B cell (primary cell): ENCODE results near the gene NMNAT2. TPM values are rescaled to one million over a fixed set of nuclear protein-coding genes. Genes with fewer than 3 reads are reported as not detected.

Source experiments
- ATAC-seq: fragments of 200-7000 bp; cut with Tn5 transposase; one replicate; pipeline ENCODE4 v1.10.0; 2021; ENCODE audit warnings: low read depth, mild to moderate bottlenecking, moderate number of reproducible peaks, moderate library complexity
- CTCF ChIA-PET: fragments of 350-600 bp; sonication (Branson Sonifier 250); formaldehyde crosslinking; loops from one replicate; lab custom pipeline; 2021; ENCODE audit warnings: antibody characterized with exemption, inconsistent platforms; lab: Charles Lee
- POLR2A ChIA-PET: fragments of 350-600 bp; sonication (Branson Sonifier 250); formaldehyde crosslinking; loops from one replicate; lab custom pipeline; 2021; ENCODE audit warnings: antibody characterized with exemption; lab: Charles Lee
- DNase-seq: peaks from one replicate; pipeline ENCODE4 v3.0.0; 2013
- H2AFZ ChIP-seq: 2 replicates; pipeline ENCODE4 v1.6.1; 2012; ENCODE audit warnings: mild to moderate bottlenecking, low read depth, low read length; ENCODE audit not compliant: insufficient read depth, poor library complexity, severe bottlenecking
- H3K27ac ChIP-seq, 2 donors: 1 replicate in 1 of 2; 2 replicates in 1 of 2; pipeline ENCODE4 v1.5.1; 2012 to 2013; ENCODE audit warnings: low read length in 2 of 2, mild to moderate bottlenecking in 2 of 2, moderate library complexity in 1 of 2
- H3K27me3 ChIP-seq, 4 experiments: fragments of 200-600 bp in 1 of 4; sonication (generic) in 1 of 4; replicated peaks in 1 of 4; 1 replicate in 2 of 4; 2 replicates in 2 of 4; pipeline versions ENCODE4 v1.6.1 to v1.7.0; 2013 to 2016; ENCODE audit warnings: low read length in 3 of 4, mild to moderate bottlenecking in 2 of 4, mixed read lengths in 1 of 4, moderate library complexity in 1 of 4; ENCODE audit not compliant: insufficient read depth in 4 of 4, control insufficient read depth in 3 of 4; ENCODE audit errors: control extremely low read depth in 1 of 4
- H3K36me3 ChIP-seq, 2 experiments: replicated peaks in 1 of 2; 1 replicate in 1 of 2; 2 replicates in 1 of 2; pipeline versions ENCODE4 v1.6.1 to v1.7.1; 2013; ENCODE audit warnings: low read length in 1 of 2; ENCODE audit not compliant: insufficient read depth in 2 of 2, control insufficient read depth in 1 of 2; ENCODE audit errors: control extremely low read depth in 1 of 2, extremely low read depth in 1 of 2
- H3K4me1 ChIP-seq, 2 donors: fragments of 200-600 bp in 1 of 2; sonication (generic) in 1 of 2; 1 replicate in 1 of 2; 2 replicates in 1 of 2; pipeline versions ENCODE4 v1.5.1 to v1.6.1; 2013 to 2017; ENCODE audit warnings: low read length in 2 of 2; ENCODE audit not compliant: control insufficient read depth in 2 of 2, insufficient read depth in 2 of 2
- H3K4me2 ChIP-seq: replicated peaks from 2 replicates; pipeline ENCODE3; 2012; ENCODE audit warnings: mild to moderate bottlenecking, low read depth, low read length; ENCODE audit not compliant: poor library complexity, severe bottlenecking
- H3K4me3 ChIP-seq, 5 experiments: fragments of 200-600 bp in 1 of 5; sonication (generic) in 1 of 5; 1 replicate in 3 of 5; 2 replicates in 2 of 5; pipeline versions ENCODE4 v1.5.1 to v1.7.0; 2011 to 2016; ENCODE audit warnings: low read length in 4 of 5, mild to moderate bottlenecking in 4 of 5, low read depth in 2 of 5, control low read depth in 1 of 5, moderate library complexity in 1 of 5; ENCODE audit not compliant: insufficient read depth in 1 of 5; ENCODE audit errors: control extremely low read depth in 1 of 5, extremely low read depth in 1 of 5
- H3K79me2 ChIP-seq: fragments of 200-600 bp; sonication (generic); one replicate; pipeline ENCODE4 v1.6.0; 2016; ENCODE audit warnings: low read length; ENCODE audit not compliant: control insufficient read depth, insufficient read depth
- H3K9ac ChIP-seq: fragments of 200-600 bp; sonication (generic); 2 replicates; pipeline ENCODE4 v1.6.1; 2017; ENCODE audit warnings: mild to moderate bottlenecking, low read length, moderate library complexity
- H3K9me3 ChIP-seq, 3 donors: one replicate each; pipeline versions ENCODE4 v1.6.1 to v1.7.1; 2013; ENCODE audit warnings: low read length in 2 of 3; ENCODE audit not compliant: control insufficient read depth in 2 of 3, insufficient read depth in 1 of 3; ENCODE audit errors: control extremely low read depth in 1 of 3
- H4K20me1 ChIP-seq: 2 replicates; pipeline ENCODE4 v1.6.0; 2012; ENCODE audit warnings: mild to moderate bottlenecking, low read length; ENCODE audit not compliant: insufficient read depth, control insufficient read depth, poor library complexity, severe bottlenecking
- H3K27ac Mint-ChIP-seq: one replicate; pipeline ENCODE4 v1.8.0; 2021; ENCODE audit warnings: mixed read lengths
- H3K27me3 Mint-ChIP-seq: one replicate; pipeline ENCODE4 v1.8.0; 2021; ENCODE audit warnings: mixed read lengths
- H3K4me1 Mint-ChIP-seq: one replicate; pipeline ENCODE4 v1.8.0; 2021; ENCODE audit warnings: mixed read lengths
- H3K4me3 Mint-ChIP-seq: one replicate; pipeline ENCODE4 v1.8.0; 2021; ENCODE audit warnings: mixed read lengths
- H3K9me3 Mint-ChIP-seq: one replicate; pipeline ENCODE4 v1.8.0; 2022; ENCODE audit warnings: mixed read lengths; ENCODE audit not compliant: insufficient read depth
- EZH2 ChIP-seq: IDR thresholded peaks from 2 replicates; pipeline ENCODE4 v1.6.1; 2012; ENCODE audit warnings: borderline replicate concordance, low read depth, mild to moderate bottlenecking, moderate library complexity, low read length; ENCODE audit not compliant: insufficient read depth, poor library complexity, severe bottlenecking
- WGBS: methylation state at CpG from one replicate; pipeline ENCODE4 v1.1.5; 2013; ENCODE audit warnings: missing lambda C conversion rate; ENCODE audit not compliant: insufficient coverage; 5-methylcytosine and 5-hydroxymethylcytosine counted together
- intact Hi-C: fragments of 100-400 bp; cut with micrococcal nuclease; formaldehyde crosslinking; loops from one replicate; pipeline ENCODE4 v1.10.0; 2022
- polyA plus RNA-seq: library from polyadenylated mRNA; depleted of rRNA; stranded (reverse); fragments of >200 nt; gene quantifications from 2 replicates; pipeline ENCODE4 v1.2.3, GENCODE V29; 2012
- total RNA-seq, 2 donors: library from RNA; stranded (reverse); fragments of 120-200 nt in 1 of 2; gene quantifications; 1 replicate in 1 of 2; 2 replicates in 1 of 2; pipeline versions ENCODE4 v1.2.3 to v1.2.4, GENCODE V29; 2013 to 2022
- TF ChIP-seq, protein P1 (sequence below): fragments of 200-600 bp; IDR thresholded peaks from one replicate; pipeline ENCODE4 v1.8.0; 2022; ENCODE audit warnings: antibody characterized with exemption, mild to moderate bottlenecking

Gene NMNAT2
- total and polyA plus RNA-seq, 2 donors (not counting 1 experiment from before 2014, with no cell fraction given), result not detected

DNA sequence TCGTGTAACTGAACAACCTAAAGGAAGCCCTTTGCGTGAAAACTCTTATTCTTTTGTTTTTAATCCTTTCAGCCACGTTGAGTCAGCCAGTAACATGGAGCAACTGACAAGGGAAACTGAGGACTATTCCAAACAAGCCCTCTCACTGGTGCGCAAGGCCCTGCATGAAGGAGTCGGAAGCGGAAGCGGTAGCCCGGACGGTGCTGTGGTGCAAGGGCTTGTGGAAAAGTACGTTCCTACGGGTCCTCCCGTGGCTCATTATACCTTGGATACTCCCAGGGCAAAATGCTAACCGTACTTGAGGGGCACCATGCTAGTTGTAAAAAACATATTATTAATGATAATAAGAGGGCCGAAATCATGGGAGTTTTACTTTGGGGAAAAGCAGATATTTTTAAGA lies 182.7 kb downstream of the NMNAT2 start:
- no peak for ATAC-seq
- POLR2A ChIA-PET, result no interaction called here
- Histone ChIP-seq H3K9me3 (no peaks in the 10 kb centered on the region), H2AFZ (no peak overlapping the region), H3K4me1 (no peaks in the 10 kb centered on the region), H3K27ac (no peak overlapping the region), H3K9ac (no peak overlapping the region), H3K4me2 (no peak overlapping the region), H3K79me2 (no peaks in the 10 kb centered on the region), H4K20me1 (no peaks in the 10 kb centered on the region), H3K4me3 (no peak overlapping the region), H3K36me3 (no peaks in the 10 kb centered on the region), H3K27me3 (peaks cover 0 to 10% (median 2%) of the 10 kb centered on the region in 4 experiments)
- intact Hi-C loops, result no loop called here
- H3K4me3 Mint-ChIP-seq, result no peak overlapping the region
- TF ChIP-seq EZH2, result no peak
- TF ChIP-seq, protein P1, sequence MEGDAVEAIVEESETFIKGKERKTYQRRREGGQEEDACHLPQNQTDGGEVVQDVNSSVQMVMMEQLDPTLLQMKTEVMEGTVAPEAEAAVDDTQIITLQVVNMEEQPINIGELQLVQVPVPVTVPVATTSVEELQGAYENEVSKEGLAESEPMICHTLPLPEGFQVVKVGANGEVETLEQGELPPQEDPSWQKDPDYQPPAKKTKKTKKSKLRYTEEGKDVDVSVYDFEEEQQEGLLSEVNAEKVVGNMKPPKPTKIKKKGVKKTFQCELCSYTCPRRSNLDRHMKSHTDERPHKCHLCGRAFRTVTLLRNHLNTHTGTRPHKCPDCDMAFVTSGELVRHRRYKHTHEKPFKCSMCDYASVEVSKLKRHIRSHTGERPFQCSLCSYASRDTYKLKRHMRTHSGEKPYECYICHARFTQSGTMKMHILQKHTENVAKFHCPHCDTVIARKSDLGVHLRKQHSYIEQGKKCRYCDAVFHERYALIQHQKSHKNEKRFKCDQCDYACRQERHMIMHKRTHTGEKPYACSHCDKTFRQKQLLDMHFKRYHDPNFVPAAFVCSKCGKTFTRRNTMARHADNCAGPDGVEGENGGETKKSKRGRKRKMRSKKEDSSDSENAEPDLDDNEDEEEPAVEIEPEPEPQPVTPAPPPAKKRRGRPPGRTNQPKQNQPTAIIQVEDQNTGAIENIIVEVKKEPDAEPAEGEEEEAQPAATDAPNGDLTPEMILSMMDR, result no peak
- no peak for DNase-seq
- 87% methylated on average over 6 of the region's 14 CpGs for WGBS
- H3K9me3 Mint-ChIP-seq, result no peaks in the 10 kb centered on the region
- H3K4me1 Mint-ChIP-seq, result peaks cover 2% of the 10 kb centered on the region
- peaks cover 6% of the 10 kb centered on the region for H3K27me3 Mint-ChIP-seq
- CTCF ChIA-PET, result interaction anchor here (0.8 to 1.2 kb wide), 2 partner anchors 273 to 1126 kb away, joined by 3 to 6 read pairs; no protein-coding TSS in a partner anchor
- no peak overlapping the region for H3K27ac Mint-ChIP-seq

DNA sequence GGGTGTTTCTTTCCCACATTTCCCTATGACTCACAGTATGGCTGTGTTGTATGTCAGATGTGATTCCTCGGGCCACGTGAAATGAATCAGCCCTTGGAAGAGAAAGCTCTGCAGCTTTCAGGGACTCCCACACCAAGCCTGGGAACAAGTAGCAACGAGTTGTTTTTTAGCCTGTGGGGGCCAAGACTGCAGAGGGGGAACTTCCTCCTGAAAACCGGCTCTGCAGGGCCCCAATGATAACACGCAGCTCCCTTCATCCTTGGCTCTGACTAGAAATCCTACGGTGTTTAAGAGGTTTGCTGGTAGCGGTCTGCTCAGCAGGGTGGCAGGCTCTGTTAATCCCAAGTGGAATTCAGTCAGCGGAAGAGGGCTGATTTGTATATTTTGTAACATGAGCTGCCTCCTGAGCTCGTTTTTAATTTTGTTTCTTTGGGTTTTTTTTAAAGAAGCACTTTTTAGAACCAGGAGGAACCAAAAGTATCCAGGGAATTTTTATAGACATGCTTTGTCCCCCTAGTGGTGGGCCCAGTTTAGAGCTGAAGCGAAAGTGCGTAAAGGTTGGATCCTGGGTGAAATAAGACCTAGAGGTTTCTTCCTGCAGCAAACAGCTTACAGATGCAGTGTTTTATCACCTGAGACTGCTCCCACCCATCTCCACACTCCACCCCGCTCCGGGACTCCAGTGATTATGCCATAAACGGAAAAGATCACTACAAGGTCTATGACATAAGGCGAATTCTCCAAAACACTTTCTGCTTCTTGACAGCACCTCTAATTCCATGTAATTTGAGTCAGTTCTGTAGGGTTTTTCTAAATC lies 183.3 kb downstream of the NMNAT2 start:
- Histone ChIP-seq H3K36me3 (no peaks in the 10 kb centered on the region), H4K20me1 (no peaks in the 10 kb centered on the region), H3K9me3 (no peaks in the 10 kb centered on the region), H3K4me1 (no peaks in the 10 kb centered on the region), H3K9ac (no peak overlapping the region), H3K27ac (no peak overlapping the region), H3K79me2 (no peaks in the 10 kb centered on the region), H3K4me3 (no peak overlapping the region), H3K4me2 (no peak overlapping the region), H2AFZ (no peak overlapping the region), H3K27me3 (peaks cover 0 to 6% (median 2%) of the 10 kb centered on the region in 4 experiments)
- TF ChIP-seq EZH2, result no peak
- TF ChIP-seq, protein P1, result peak; percentile 31
- DNase-seq, result no peak
- ATAC-seq, result no peak
- Mint-ChIP-seq H3K27ac (no peak overlapping the region), H3K4me1 (peaks cover 2% of the 10 kb centered on the region), H3K27me3 (peaks cover 6% of the 10 kb centered on the region), H3K9me3 (no peaks in the 10 kb centered on the region), H3K4me3 (no peak overlapping the region)
- intact Hi-C loops, result no loop called here
- CTCF ChIA-PET, result interaction anchor here (0.6 to 1.2 kb wide), 3 partner anchors 272 to 1126 kb away, joined by 3 to 6 read pairs (median 3); no protein-coding TSS in a partner anchor
- 51% methylated on average over 12 of the region's 15 CpGs for WGBS
- POLR2A ChIA-PET, result no interaction called here
